HG03060 (cell line): ENCODE results near the gene ZNFX1.

Experiments used
- ATAC-seq: cut with Tn5 transposase; IDR thresholded peaks from one replicate; pipeline ENCODE4 v1.9.1; 2021; ENCODE audit warnings: low read depth, moderate number of reproducible peaks; ENCODE audit not compliant: unreplicated experiment

The ZNFX1 gene

GRCh38 chr20:49280463-49281058 lies 2.7 kb upstream of the ZNFX1 start:
- no peak for ATAC-seq

GRCh38 chr20:49279677-49280462 lies 2.0 kb upstream of the ZNFX1 start:
- no peak for ATAC-seq

DNA sequence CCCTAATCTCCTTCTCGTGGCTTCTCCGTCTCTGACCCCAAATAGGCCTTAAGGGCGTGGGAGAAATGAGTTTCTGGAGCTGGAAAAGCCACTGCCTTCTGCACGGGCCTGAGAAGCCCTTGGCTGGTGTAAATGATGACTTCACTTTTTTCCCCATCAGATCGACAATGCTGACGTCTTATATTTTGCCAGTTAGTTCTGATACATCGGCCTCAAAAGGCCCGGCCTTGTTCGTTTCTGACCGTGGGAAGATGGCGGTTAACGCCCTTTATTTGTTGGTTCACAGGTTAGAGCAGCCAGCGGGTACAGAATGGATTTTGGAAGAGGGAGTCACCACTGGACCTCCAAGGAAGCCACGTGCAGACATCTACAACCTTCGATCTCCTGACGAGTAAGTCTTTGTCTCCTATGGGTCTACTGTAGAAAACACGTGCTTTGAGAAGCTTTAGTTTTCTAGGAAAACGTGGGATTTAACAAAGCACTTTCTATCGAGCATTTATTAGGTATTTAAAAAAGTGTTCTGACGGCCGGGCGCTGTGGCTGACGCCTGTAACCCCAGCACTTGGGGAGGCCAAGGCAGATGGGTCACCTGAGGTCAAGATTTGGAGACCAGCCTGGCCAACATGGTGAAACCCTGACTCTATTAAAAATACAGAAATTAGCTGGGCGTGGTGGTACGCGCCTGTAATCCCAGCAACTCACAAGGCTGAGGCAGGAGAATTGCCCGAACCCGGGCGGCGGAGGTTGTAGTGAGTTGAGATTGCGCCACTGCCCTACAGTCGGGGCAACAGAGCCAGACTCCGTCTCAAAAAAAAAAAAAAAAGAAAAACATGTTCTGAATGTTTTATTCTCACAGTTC lies 1.2 kb upstream of the ZNFX1 start:
- ATAC-seq: no peak

- ATAC-seq: no peak
These were observed 146 bp downstream of the ZNFX1 start for GRCh38 chr20:49277786-49278035.

GRCh38 chr20:49276961-49277785 lies 684 bp downstream of the ZNFX1 start:
- ATAC-seq: no peak

DNA sequence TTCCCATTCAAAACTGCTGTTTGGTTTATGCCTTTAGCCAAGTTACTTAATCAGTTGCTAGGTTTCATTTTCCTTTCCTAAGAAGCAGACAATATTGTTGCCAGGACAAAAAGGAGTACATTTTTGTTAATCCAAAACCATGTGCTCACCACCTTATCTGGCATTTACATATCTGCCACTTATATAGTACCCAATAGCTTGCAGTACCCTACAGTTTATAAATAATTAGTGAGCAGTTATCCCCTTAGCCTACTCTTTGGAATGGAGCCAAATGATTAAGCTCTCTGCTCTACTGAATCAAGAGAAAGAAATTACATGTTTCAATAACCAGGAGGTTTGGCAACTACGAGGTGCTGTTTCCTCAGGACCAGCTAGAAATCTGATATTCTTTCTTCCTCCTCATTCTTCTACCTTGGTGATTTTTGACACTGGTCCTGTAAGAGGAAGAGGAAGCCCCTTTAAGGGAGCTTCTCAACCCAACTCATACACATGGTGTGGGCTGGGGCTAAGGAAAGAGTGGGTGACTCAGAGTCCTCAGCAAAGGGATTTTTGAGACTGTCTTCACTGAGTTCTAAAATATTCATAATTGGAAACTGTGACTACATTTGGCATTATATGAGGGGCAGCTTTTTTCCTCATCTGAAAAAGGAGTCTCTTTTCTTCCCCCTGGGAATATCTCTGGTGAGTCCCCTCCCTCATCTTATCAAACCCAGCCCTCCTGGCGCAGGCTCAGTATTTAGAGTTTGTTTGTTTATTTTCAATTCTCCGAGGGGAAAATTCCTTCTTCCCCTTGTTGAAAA lies 1.5 kb downstream of the ZNFX1 start:
- ATAC-seq: no peak

- ATAC-seq: no peak
These were observed 2.2 kb downstream of the ZNFX1 start for GRCh38 chr20:49275636-49276035.

DNA sequence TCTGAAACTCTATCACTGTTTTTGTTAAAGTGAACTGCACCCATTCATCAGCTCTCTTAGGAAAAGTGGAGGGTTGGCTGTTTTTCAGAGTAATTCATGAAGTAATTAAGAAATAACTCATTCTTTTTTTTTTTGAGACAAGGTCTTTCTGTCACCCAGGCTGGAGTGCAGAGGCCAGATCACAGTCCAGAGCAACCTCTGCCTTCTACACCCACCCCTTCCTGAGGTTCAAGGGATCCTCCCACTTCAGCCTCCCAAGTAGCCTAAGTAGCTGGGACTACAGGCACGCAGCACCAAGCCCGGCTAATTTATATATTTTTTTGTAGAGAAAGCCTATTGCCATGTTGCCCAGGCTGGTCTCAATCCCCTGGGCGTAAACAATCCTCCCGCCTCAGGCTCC lies 2.6 kb downstream of the ZNFX1 start:
- ATAC-seq: no peak

DNA sequence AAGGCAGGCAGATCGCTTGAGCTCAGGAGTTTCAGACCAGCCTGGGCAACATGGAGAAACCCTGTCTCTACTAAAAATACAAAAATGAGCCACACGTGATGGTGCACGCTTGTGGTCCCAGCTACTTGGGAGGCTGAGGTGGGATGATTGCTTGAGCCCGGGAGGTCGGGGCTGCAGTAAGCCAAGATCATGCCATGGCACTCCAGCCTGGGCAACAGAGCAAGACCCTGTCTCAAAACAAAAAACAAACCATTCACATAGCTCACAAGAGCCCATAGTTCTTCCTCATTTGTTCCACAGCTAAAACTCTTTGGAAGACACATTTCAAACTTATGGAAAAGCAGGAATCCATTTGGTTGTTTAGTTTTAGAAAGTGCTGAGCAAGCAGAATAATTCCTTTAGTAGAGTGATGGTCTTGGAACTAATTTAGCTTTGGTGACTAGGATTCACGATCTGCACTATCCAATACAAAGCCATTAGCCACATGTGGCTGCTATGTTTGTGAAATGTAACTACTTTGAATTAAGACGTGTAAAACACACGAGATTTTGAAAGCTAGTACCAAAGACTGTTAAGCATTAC lies 4.1 kb downstream of the ZNFX1 start:
- ATAC-seq: no peak

DNA sequence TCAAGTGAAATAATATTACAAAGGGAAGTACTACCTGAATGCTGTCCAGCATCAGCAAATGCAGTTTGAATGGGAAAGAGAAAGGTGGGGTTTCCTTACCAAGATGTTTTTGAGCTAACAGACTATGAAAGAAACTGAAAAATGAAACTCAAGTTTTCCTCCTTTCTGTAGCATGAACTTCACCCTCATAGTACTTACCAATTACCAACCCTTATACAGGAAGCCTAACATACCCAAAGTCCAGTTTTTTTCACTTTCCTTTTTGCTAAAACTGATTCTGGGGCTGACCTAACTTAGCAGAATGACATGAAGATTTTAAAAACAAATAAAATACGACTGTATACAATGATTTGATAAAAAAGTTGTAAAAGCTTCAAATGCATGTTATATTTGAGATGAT lies 5.2 kb downstream of the ZNFX1 start:
- no peak for ATAC-seq

- ATAC-seq: no peak
These were observed 7.1 kb downstream of the ZNFX1 start for GRCh38 chr20:49270736-49271135.

DNA sequence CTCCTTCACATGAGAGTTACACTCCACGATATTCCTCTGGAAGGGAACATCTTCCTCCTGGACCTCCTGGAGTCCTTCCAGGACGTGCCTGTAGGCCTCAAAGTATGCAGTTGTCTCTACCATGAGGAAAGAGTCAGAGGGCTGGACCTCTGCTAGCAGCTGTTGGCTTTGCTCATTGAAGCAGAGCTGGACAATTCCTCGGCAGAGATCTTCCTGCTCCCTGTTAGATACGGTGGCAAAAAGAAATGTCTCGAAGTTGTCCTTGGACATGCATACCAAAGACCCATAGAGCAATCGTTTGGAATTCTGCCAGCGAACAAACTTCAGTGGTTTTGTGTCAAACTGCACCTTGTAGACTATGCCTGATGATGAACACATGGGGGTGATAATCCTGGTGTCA lies 7.7 kb downstream of the ZNFX1 start:
- no peak for ATAC-seq

GRCh38 chr20:49268600-49269365 lies 9.1 kb downstream of the ZNFX1 start:
- ATAC-seq: no peak

- ATAC-seq: no peak
These were observed 10.5 kb downstream of the ZNFX1 start for GRCh38 chr20:49267327-49267726.

- no peak for ATAC-seq
These were observed 15.4 kb downstream of the ZNFX1 start for GRCh38 chr20:49262444-49262843.

DNA sequence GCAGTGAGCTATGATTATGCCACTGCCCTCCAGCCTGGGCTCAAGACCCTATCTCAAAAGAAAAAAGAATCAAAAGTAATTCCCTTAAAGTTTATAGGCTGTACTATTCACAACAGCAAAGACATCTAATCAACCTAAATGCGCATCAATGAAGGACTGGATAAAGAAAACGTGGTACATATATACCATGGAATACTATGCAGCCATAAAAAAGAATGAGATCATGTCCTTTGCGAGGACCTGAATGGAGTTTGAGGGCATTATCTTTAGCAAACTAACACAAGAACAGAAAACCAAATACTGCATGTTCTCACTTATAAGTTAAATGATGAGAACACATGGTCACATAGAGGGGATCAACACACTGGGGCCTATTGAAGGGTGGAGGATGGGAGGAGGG lies 16.7 kb downstream of the ZNFX1 start:
- ATAC-seq: no peak

DNA sequence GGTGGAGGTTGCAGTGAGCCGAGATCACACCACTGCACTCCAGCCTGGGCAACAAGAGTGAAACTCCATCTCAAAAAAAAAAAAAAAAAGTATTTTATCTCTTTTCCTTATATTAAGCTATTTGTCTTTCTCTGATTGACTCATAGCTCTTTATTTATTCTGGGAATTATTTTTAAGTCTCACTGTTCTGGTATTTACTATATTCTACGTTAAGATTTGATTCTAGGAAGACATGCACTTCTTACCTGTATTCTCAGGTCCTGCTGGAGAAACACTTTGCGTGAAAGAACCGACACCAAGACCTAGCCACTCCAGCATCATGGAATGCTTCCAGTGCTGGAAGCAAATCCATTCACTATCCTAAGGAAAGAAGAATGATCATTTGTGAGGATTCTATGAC lies 17.6 kb downstream of the ZNFX1 start:
- ATAC-seq: no peak

GRCh38 chr20:49259799-49260198 lies 18.1 kb downstream of the ZNFX1 start:
- ATAC-seq: no peak

GRCh38 chr20:49259284-49259683 lies 18.6 kb downstream of the ZNFX1 start:
- no peak for ATAC-seq
